GM21360 (cell line): ENCODE data around the gene GLRX2.
"Not testable (repeated sequence)": the region's sequence is repeated elsewhere in the genome, so short reads cannot be mapped to it uniquely, and the experiment has no call there.

Experiments used
- ATAC-seq: cut with Tn5 transposase; IDR thresholded peaks from one replicate; pipeline ENCODE4 v1.9.1; 2021; ENCODE audit warnings: mild to moderate bottlenecking, moderate library complexity; ENCODE audit not compliant: unreplicated experiment

GLRX2 gene

GRCh38 chr1:193104907-193105820 lies at the start of gene GLRX2:
TSS of gene GLRX2 (minus strand) at chr1:193105414. CDS start at chr1:193105382, 32 bp downstream.
- peak; percentile 91 for ATAC-seq

GRCh38 chr1:193144999-193145398 lies 39.8 kb upstream of the GLRX2 start:
- ATAC-seq = no peak

GRCh38 chr1:193144361-193144938 lies 39.2 kb upstream of the GLRX2 start:
- no peak for ATAC-seq

GRCh38 chr1:193143285-193143684 lies 38.1 kb upstream of the GLRX2 start:
- no peak for ATAC-seq

- no peak for ATAC-seq
These were observed 37.2 kb upstream of the GLRX2 start for GRCh38 chr1:193142409-193142808.

- no peak for ATAC-seq
These were observed 36.6 kb upstream of the GLRX2 start for GRCh38 chr1:193141804-193142203.

GRCh38 chr1:193140254-193140653 lies 35.0 kb upstream of the GLRX2 start:
- ATAC-seq = no peak

- ATAC-seq = peak; percentile 63
These were observed 26.1 kb upstream of the GLRX2 start for GRCh38 chr1:193131266-193131860.

GRCh38 chr1:193125369-193125768 lies 20.2 kb upstream of the GLRX2 start:
- ATAC-seq = no peak

GRCh38 chr1:193123751-193124150 lies 18.5 kb upstream of the GLRX2 start:
- no peak for ATAC-seq

- ATAC-seq = peak; percentile 88
These were observed 16.7 kb upstream of the GLRX2 start, which contains the start of gene CDC73 for GRCh38 chr1:193121616-193122593. TSS of gene CDC73 (plus strand) at chr1:193122031. CDS start at chr1:193122201, 170 bp downstream.

GRCh38 chr1:193120604-193121166 lies 15.5 kb upstream of the GLRX2 start:
- ATAC-seq = no peak

- no peak for ATAC-seq
These were observed 13.9 kb upstream of the GLRX2 start for GRCh38 chr1:193118803-193119730.

GRCh38 chr1:193118194-193118593 lies 13.0 kb upstream of the GLRX2 start:
- ATAC-seq = no peak

GRCh38 chr1:193117167-193117566 lies 12.0 kb upstream of the GLRX2 start:
- ATAC-seq = not testable (repeated sequence)

- no peak for ATAC-seq
These were observed 10.5 kb upstream of the GLRX2 start for GRCh38 chr1:193115629-193116227.

- ATAC-seq = no peak
These were observed 9.4 kb upstream of the GLRX2 start for GRCh38 chr1:193114485-193115095.

- no peak for ATAC-seq
These were observed 8.7 kb upstream of the GLRX2 start for GRCh38 chr1:193113992-193114332.
